Mammary epithelial cell (primary cell): ENCODE measurements around the gene AGPAT2.

Experiments used
- CTCF ChIP-seq, 2 donors: IDR thresholded peaks in 1 of 2; conservative IDR thresholded peaks in 1 of 2; 2 replicates each; pipeline ENCODE4 v1.5.1; 2011 to 2012; ENCODE audit warnings: inconsistent platforms in 2 of 2, low read length in 2 of 2, mild to moderate bottlenecking in 2 of 2, control low read depth in 1 of 2, low read depth in 1 of 2; ENCODE audit not compliant: insufficient read depth in 1 of 2; ENCODE audit errors: extremely low read depth in 1 of 2
- EZH2 ChIP-seq: IDR thresholded peaks from 2 replicates; pipeline ENCODE4 v1.6.1; 2012; ENCODE audit warnings: low read length, inconsistent platforms, borderline replicate concordance

GRCh38 chr9:136656183-136656738 lies 31.0 kb downstream of the AGPAT2 start:
- TF ChIP-seq EZH2 (no peak), CTCF (conservative IDR thresholded peaks at IDR 0.05 in 1 of 2, IDR thresholded peaks at IDR 0.05 in 1 of 2; ENCODE audit: extremely low read depth in 1 of 2, insufficient read depth in 1 of 2, low read depth in 1 of 2, low read length in 2 of 2) (no peak)
